NCI-H2029 treated with DMSO at 0.1 percent for 48 hours (cell line): ENCODE data around the gene ERBB4.
A peak's percentile ranks its signal among the peaks of the same experiment; 100 is the strongest.
"Not testable (repeated sequence)": the region's sequence is repeated elsewhere in the genome, so short reads cannot be mapped to it uniquely, and the experiment has no call there.

ENCODE experiments used
- DNase-seq: peaks from one replicate; lab custom pipeline; 2025; lab: John Stamatoyannopoulos, UW

The ERBB4 gene

DNA sequence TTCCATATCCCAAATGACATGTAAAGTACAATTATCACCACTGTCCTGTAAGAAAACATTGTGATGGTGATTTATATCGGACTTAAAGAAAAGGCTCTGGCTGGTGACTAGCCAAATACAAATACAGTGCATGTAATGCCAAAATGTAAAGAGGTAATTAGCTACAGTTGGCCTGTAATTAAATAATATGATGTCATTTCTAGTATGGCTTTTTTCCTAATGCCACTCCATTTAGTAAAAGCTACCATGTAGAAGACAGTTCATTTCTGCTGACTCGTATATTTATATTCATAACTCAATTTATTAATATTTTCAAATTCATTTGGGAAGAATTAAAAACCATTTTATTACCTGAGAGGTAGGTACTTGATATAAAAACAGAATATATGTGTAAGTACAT, 815.7 kb downstream of the ERBB4 start:
- no peak for DNase-seq

DNA sequence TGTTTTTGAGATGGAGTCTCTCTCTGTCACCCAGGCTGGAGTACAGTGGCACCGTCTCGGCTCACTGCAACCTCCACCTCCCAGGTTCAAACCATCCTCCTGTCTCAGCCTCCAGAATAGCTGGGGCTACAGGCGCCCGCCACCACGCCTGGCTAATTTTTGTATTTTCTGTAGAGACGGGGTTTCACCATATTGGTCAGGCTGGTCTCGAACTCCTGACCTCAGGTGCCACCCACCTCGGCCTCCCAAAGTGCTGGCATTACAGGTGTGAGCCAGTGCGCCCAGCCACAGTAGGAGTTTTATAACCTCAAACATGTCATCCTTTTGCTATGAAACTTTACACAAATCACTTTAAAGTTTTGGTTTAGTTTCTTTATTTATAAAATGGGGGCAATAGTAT, 816.7 kb downstream of the ERBB4 start:
- DNase-seq: not testable (repeated sequence)

DNA sequence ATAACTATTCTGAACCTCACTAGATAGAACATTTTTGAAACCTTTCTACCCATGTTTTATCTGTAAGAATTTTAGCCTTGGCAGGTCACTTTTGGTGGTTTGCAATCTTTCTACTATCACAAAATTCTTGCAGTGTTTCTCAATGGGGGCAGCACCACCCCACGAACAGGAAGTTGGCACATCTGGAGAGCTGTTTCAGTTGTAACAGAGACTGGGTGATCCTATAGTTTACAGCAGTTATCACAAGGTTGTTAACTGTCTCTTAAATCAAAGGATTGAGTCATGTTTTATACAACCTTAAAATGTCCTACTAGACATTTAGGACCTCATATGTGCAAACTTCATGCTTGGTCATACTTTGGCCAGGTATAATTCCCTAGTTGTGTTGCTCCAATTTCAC, 829.2 kb downstream of the ERBB4 start:
- no peak for DNase-seq

DNA sequence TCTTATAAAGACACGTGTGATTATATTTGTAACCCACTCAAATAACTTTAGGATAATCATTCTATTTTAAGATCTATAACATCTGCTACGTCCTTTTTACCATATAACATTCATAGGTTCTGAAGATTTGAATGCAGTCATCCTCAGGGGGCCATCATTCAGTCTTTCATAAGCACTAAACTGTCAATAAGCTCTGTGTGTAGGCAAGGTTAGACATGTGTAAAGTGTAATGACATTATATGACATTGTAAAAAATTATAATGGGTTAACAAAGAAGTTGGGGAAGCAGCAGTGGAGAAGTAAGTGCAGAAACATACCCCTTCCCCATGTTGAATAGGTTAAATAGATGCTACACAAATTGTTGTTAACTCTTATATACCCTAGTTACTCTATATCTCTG, 845.9 kb downstream of the ERBB4 start:
- no peak for DNase-seq

DNA sequence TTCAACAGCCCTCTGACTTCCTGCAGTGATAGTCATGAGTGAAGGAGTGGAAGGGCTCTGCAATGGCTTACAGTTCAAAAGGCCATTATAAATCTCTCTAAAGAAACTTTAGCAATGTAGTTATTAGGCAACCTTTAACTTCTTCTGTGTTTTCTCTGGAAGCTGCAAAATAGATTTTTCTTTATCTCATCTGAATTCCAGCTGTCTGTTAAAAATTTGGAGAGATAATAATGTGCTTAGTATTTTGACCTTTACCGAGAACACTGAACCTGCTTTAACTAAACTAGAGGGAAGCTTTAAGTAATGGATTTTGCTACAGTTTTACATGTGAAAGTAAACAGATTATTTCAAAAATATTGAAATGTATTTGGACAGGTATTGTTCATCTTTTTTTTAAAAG, 847.9 kb downstream of the ERBB4 start:
- no peak for DNase-seq

DNA sequence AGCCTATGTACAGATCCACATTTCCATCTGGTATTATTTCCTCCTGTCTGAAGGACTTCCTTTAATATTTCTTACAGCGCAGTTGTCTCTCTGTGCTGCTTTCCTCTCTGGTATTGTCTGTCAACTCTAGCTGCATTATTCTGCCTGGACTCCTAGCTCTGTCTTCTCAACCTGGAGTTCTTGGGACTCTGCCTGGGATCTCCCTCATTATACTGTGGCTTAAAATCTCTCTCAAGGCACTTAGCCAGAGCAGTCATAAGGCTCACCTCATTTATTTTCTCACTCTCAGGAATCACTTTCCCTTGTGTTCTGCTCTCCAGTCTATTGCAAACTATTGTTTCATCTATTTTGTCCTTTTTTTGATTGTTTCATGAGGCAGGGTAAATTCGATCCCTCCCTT, 850.4 kb downstream of the ERBB4 start:
- no peak for DNase-seq

DNA sequence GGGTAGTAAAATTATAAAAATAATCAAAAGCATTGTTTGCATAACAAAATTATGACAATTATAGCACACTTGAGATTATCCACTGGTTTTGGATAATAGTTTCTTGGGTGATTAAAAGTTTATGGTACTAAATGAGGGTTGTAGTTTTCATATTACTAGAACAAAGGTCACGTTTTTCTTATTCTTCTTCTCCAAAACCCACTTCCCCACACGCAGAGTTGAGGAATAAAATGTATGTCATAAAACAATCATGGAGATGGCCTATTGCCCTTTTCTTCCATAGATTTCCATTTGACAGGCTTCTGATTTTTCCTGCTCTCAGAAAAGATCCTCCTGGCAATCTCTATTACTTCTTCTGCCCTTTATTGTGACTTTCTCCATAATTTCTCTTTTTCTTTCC, 863.9 kb downstream of the ERBB4 start:
- no peak for DNase-seq

DNA sequence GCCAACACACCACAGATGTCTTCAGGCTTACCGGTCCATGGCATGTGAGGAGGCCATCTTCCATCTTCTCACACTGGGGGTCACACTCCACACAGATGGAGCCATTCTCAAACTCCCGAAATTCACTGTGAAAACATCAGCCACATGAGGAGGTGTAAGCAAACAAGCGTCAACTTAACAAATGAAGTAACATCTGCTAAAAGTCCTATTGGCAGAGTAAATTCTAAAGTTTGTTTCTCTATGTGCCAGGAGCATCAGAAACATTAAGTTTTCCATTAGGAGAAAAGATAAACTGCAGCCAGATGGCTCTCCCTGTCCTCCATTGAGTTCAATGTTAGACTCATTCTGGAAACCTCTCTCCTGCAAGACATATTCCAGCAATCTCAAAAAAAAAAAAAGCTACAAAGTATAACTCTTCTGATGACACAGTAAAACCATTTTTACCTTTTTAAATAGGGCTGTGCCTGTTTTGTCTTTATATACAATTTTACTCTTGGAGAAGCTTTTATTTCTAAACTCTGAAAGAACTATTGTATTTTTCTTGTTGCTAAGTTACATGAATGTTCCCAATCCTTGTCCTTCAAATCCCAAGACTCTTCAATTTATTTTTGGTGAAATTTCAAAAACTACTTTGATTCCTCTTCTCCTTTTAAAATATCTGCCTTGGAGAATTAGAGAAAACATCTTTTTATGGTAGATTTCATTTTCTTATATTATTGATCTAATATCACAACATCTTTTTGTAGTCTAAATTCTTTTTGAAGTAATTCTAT, 865.3 kb downstream of the ERBB4 start:
- no peak for DNase-seq

DNA sequence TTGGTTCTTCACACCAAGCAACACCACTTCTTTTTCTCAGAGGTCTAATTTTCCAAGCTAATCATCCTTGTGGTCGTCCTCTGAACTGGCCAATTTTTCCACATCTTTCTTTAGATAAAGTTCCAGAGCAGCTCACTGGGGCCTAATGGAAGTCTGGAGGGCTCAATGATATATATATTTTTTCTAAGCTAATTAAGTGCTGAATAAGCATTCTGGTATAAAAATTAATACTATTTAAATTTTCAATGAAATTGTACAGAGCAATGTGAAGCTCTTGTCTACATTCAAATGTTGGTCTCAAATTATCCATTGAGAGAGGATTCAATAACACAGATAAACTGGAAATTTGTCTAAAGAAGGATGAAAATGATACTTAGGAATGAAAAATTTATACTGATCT, 866.6 kb downstream of the ERBB4 start:
- DNase-seq: no peak

DNA sequence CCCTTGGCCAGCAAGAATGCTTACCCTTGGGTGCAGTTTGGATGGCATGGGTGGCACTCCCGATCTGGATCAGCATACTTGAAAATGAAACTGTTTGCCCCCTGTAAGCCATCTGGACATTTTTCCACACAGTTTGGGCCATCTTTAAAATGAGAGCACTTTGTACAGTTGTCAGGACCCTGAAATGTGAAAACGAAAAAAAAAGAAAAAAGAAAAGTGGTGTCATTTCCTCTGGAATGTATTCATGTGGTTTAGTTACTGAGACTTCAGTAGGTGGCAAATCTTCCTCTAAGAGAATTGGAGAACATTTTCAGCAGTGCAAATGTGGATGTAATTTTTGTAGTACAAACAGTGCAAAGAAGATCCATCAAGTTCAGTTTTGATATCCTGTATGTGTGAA, 873.3 kb downstream of the ERBB4 start:
- no peak for DNase-seq

DNA sequence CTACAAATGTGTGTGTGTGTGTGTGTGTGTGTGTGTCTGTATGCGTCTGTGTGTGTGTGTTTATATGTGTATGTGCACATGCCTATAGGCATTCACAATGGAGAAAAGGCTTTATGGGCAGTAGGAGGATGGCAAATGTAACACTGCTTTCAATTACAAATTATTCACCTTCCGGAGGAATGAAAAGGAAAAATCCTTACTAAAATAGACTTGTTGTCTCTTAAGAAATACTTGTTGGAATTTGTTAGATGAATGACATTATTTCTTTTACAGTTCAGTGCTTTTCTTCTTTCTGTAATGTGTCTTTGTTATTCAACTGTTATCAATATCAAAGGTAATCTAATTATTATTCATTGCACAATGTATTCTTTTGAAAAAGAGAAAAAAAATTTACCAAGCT, 874.3 kb downstream of the ERBB4 start:
- DNase-seq: no peak

DNA sequence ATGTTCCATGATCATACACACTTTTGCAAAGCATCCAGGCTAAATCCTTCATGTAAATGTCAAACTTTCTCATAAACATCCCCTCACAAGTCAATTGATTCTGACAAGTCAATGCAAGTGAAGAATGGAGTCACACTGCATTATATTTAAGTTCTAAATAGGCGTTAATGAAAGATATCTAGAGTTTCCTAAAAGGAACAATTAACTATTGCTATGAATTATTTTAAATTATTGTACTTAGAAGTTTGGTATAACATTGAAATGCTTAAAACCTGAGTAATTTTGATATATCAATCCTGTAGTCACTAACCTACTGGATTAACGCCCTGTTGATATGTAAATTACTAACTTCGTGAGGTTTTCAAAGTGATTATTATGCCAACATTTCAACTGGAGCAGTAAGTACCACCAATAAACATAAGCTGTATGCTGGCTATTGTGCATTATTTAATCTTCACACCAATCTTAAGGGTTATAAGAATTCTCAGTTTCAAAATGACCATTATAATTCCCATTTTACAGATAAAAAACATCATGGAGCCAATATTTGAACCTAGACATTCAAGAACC, 884.3 kb downstream of the ERBB4 start:
- DNase-seq: no peak

DNA sequence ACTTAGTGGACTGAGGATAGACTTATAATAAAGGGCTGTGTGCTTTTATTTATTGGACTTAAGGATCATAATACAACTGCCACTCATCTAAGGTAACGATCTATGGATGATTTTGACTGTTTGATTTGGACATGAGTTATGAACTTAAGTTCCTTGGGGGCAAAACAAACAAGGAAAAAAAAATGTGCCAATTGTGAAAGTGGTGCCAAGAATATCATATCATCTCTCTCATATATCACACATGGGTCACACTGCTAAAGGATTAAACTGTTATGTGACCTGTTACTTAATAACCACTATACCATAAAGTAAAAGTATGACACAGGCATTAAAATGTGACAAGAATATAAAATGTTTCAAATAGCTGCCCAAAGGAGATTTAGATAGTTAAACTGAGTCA, 886.3 kb downstream of the ERBB4 start:
- DNase-seq: peak; percentile 1

DNA sequence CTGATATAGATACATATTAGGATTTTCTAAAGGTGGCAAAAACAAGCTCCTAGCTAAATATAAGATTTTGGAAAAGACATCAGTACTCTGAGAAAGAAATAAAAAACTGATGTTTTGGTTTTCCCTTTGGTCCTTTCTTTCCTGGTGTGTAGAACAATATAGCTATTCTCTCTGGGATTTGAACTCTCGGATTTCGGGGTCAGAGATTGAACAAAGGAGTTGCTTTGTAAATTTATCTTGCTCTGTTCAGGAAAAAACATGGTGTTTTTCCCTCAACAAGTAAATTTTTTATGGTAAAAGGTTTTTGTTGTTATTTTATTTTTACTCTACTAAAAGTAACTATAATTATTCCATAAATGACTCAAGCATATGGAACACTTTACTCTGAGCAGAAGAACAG, 889.3 kb downstream of the ERBB4 start:
- no peak for DNase-seq

DNA sequence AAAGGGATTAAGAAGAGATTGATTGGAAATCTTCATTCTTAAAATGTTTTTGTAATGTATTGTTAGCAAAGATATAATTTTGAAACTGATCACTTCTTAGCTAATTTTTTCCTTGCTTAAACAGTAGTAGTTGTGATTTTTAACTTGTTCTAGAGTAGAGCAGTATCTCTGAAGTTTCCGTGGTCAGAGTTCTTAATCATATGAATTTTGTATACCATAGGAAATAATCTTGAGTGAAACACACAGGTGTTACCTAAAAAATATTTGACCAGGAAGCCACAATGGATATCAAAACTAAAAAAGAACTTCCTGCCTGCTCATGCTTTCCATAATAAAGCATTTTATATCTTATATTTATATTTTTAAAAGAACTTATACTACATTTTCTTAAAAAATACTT, 907.1 kb downstream of the ERBB4 start:
- DNase-seq: no peak

DNA sequence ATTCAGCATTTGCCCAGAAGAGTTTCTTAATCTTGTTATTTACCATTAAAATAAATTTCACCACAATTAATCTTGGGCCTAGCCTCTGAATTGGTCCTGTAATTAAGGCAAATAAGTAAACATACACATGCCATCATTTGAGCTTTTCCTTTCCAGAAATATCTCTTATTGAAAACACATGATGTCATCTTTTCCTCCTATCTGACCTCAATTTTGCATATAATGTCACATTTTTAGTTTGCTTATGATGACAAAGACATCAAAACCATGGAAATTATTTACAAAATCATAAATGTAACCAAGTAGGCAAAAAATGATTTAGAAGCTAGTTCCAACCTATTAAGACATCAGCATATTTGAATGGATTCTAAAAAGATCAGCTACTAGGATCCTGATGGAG, 915.5 kb downstream of the ERBB4 start:
- no peak for DNase-seq

DNA sequence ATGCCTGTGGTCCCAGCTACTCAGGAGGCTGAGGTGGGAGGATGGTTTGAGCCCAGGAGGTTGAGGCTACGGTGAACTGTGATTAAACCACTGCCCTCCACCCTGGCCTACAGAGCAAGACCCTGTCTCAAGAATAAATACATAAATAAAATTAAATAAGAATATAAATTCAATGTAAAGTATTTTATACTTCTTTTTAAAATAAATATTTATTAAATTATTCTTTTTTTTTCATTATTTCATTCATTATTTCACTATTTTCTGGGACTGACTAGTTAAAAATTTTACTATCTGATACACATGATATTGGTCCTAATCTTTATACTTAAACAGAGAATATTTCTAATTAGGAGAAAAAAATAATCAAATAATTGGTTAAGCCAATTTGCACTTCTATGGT, 917.6 kb downstream of the ERBB4 start:
- no peak for DNase-seq

DNA sequence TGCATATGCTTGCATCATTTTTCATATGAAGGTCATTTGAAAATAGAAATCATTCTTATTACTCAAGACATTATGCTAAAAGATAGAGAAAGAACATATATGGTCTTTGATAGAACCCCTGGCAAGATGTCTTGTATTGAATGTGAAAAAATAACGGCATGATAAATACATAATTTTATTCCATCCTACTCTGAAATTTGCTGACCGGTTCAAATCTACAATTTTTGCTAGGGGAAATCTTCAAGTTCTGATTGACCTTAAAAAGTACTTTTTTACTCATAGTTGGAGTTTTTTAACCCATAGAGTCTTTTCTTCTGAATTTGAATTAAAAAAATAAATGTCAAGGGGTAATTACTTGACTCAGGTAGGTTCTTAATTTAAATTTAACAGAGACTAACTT, 920.8 kb downstream of the ERBB4 start:
- DNase-seq: no peak

DNA sequence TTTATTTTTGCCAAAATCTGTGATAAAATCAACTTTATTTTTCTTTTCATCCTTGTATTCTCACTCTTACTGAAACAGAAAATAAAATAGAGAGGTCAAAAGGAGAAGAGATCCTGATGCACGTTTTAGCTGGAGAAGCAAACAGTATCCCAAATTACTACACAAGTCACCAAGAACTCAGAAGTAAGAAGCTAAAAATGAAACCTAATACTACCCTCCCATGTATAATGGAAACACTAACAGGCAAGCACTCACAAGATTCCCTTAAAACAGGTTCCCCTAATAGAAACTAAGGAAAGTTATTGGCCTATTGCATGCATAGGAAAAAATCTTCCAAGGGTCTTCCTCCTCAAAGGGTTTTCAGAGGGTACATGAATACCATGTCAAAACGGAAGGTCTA, 927.0 kb downstream of the ERBB4 start:
- no peak for DNase-seq

DNA sequence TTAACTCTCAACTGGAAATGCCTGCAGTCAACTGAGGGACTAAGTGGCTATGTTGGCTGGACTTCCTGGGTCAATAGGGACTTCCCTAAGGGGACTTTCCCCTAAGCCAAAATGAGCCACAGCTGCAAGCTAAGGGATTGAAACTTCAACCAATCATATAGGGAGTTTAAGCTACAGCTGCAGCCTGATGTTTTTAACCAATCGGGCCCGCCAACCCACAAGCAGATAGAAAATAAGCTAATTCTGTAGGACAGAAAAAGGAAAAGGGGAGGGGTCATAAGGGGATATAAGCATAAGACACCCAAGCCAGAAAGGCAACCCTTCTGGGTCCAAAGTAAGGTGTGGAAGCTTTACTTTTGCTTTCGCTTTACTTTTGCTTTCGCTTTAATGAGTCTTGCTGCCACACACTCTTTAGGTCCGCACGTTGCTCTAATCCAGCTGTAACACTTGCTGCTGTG, 927.5 kb downstream of the ERBB4 start:
- peak; percentile 84 for DNase-seq

DNA sequence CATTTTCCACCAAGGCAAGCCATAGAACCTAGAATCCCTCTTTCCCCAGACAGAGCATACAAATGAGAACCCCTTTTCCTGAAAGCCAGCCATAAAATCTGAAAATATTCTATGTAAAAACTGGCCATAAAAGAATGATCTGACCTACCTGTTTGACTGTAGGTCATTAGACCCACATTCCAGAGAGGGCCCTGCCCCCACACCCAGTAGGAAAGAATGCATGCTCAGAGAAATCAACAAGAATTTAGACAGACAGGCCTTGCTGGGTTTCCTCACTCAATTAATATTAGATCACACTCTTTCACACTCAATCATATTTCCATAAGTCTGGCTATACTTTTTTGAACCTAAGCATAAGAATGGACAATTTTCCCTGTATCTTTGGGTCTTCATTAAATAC, 929.5 kb downstream of the ERBB4 start:
- no peak for DNase-seq

DNA sequence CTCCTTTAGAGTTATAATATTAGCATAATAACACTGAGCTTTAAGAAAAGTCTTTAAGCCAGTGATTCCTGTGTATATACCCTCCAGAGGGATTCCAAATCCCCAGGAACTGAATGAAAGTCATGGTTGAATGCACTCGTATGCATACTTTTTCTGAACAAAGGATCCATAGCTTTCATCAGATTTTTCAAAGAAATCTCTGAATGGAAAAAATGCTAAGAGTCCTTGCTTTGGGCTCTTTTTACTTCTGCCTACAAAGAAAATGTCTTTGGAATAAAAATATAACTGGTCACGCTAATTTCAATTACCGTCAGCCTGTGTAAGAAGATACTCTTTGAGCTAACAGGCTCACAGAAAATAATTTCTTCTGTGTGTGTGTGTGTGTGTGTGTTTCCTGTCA, 939.5 kb downstream of the ERBB4 start:
- no peak for DNase-seq

DNA sequence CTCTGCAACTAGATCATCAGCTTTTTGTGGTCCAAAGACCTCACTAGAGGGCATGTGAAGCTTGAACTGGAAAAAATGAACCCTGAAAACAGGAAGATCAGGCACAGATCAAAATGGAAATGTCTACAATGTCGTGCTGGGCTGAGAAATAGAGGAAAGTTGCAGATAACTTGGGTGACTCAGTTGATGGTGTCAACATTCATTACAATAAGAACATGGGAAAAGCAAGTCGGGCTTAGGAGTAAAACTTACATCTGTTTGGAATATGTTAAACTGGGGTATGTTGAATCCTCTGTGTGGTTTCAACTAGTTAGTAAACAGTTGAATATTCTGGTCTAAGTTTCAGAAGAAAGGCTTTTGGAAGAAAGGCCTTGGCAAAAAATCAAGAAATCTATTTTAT, 940.4 kb downstream of the ERBB4 start:
- DNase-seq: no peak

DNA sequence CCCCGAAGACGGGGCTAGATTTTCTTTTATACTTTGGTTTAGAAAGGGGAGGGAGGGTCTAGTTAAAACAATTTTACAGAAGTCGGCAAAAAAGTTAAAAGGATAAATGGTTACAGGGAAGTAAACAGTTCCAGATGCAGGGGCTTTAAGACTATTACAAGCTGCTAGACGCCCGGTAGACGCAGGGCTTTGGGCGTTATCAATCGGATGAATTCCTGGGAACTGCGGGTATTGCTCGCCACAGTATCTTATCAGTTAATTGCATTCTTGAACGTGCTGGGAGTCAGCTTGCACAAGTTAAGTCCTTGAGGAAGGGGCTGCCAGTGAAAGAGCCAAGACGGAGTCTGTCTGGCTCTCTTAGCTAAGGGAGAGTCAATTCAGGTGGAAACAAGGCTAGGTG, 946.6 kb downstream of the ERBB4 start:
- DNase-seq: not testable (repeated sequence)
